Activated naive CD8-positive, alpha-beta T cell treated with anti-CD3 and anti-CD28 coated beads, Interleukin-2, amount 10 ng/mL, durations not matched to agents 7 days and 5 days (primary cell): ENCODE measurements around the gene ZNF346. TPM values are rescaled to one million over a fixed set of nuclear protein-coding genes. Genes with fewer than 3 reads are reported as not detected.
A peak's percentile ranks its signal among the peaks of the same experiment; 100 is the strongest.
"Not testable (repeated sequence)": the region's sequence is repeated elsewhere in the genome, so short reads cannot be mapped to it uniquely, and the experiment has no call there.

Experiments used
- ATAC-seq: fragments of 150-1000 bp; cut with Tn5 transposase; one replicate; pipeline ENCODE4 v1.10.0; 2021; ENCODE audit warnings: low read depth, moderate library complexity
- POLR2A ChIA-PET: fragments of 350-600 bp; sonication (Branson Sonifier 250); formaldehyde crosslinking; loops from one replicate; lab custom pipeline; 2021; ENCODE audit warnings: antibody characterized with exemption; lab: Charles Lee
- DNase-seq: peaks from one replicate; pipeline ENCODE4 v3.0.0; 2021
- H3K27ac Mint-ChIP-seq: one replicate; pipeline ENCODE4 v1.8.0; 2022; ENCODE audit warnings: mild to moderate bottlenecking, mixed read lengths
- H3K27me3 Mint-ChIP-seq: one replicate; pipeline ENCODE4 v1.8.0; 2022; ENCODE audit warnings: mild to moderate bottlenecking, moderate library complexity, mixed read lengths
- H3K36me3 Mint-ChIP-seq: one replicate; pipeline ENCODE4 v1.8.0; 2021; ENCODE audit warnings: mild to moderate bottlenecking, mixed read lengths
- H3K4me1 Mint-ChIP-seq: one replicate; pipeline ENCODE4 v1.8.0; 2021; ENCODE audit warnings: mixed read lengths
- H3K4me3 Mint-ChIP-seq: one replicate; pipeline ENCODE4 v1.8.0; 2022; ENCODE audit warnings: mild to moderate bottlenecking, moderate library complexity, mixed read lengths
- H3K9me3 Mint-ChIP-seq: one replicate; pipeline ENCODE4 v1.8.0; 2021; ENCODE audit warnings: mixed read lengths
- total RNA-seq, 2 experiments: library from RNA; stranded (reverse); gene quantifications; one replicate each; pipeline ENCODE4 v1.2.3, GENCODE V29; 2021

ZNF346 gene
- total RNA-seq, 2 experiments from 2014 or later, result 21.7 to 30.7 TPM

DNA sequence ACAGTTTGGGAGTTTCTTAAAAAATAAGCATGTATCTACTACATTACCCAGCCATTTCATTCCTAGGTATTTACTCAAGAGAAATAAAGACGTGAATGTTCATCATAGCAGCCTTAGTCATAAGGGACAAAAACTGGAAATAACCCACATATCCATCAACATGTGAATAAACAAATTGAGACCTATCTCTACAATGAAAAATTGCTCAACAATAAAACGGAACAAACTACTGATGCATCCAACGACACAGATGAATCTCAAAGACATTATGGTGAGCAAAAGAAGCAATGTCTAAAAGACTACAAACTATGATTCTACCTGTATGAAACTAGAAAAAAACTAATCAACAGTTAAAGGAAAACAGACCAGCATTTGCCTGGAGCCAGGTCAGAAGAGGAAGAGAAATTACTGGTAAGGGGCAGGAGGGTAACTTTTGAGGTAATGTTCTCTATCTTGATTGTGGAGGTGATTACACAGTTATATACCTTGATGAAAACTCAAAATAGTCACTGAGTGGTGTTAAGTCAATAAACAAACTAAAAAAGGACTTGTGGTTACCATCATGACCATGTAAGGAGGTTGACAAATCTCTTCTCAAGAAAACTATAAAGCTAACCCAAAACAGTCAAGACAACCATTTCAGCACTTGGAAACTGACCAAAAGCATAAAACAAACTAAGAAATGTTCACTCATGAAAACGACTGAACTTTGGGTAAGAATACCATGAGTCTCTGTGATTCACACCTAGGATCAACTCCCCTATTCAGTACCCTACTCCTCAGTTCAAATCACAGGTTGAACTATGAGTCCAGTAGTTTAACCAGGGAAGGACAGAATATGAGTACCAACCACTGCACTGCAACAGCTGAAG lies 26.4 kb upstream of the ZNF346 start:
- Mint-ChIP-seq H3K27me3 (no peaks in the 10 kb centered on the region), H3K36me3 (peaks cover 40% of the 10 kb centered on the region), H3K4me1 (peaks cover 18% of the 10 kb centered on the region), H3K4me3 (no peak overlapping the region), H3K27ac (no peak overlapping the region), H3K9me3 (peaks cover 2% of the 10 kb centered on the region)
- no peak for DNase-seq
- POLR2A ChIA-PET, result interaction anchor here (0.6 kb wide), 1 partner anchor 311 kb away, joined by 4 read pairs; no protein-coding TSS in a partner anchor
- ATAC-seq, result no peak

DNA sequence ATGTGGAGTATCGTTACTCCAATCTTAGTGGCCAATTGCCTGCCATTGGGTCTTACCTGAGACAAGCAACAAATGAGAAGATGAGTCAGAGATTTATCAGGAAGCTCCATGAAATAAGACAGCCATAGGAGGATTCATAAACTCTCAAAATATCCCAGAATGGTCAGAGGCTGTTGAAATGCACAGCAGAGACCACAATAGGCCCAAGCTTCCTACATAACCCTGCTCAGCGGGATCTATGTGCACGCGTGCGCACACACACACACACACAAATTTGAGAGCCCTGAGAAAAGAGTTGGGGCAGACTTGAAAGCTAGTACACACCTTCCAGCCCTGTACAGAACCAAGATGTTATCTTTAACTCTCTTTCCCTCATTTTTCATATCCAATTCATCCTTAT lies 25.7 kb upstream of the ZNF346 start:
- peaks cover 2% of the 10 kb centered on the region for H3K9me3 Mint-ChIP-seq
- no peak overlapping the region for H3K4me3 Mint-ChIP-seq
- peaks cover 18% of the 10 kb centered on the region for H3K4me1 Mint-ChIP-seq
- H3K27ac Mint-ChIP-seq, result no peak overlapping the region
- ATAC-seq (no peak), DNase-seq (no peak)
- POLR2A ChIA-PET, result interaction anchor here (0.6 kb wide), 1 partner anchor 311 kb away, joined by 4 read pairs; no protein-coding TSS in a partner anchor
- H3K36me3 Mint-ChIP-seq, result peaks cover 39% of the 10 kb centered on the region
- no peaks in the 10 kb centered on the region for H3K27me3 Mint-ChIP-seq

DNA sequence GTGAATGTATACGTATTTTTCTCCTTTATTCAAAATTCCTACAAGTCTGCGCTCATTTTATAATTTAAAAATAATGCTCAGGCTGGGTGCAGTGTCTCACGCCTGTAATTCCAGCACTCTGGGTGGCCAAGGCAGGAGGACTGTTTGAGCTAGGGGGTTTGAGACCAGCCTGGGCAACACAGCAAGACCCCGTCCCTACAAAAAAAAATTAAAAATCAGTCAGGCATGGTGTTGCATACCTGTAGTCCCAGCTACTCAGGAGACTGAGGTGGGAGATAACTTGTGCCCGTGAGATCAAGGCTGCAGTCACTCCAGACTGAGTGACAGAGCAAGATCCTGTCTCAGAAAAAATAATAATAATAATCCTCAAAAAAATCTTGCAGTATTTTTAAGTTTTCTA lies 23.7 kb upstream of the ZNF346 start:
- H3K27ac Mint-ChIP-seq, result no peak overlapping the region
- no peak for DNase-seq
- H3K36me3 Mint-ChIP-seq, result peaks cover 31% of the 10 kb centered on the region
- no peak overlapping the region for H3K4me3 Mint-ChIP-seq
- POLR2A ChIA-PET, result no interaction called here
- no peaks in the 10 kb centered on the region for H3K27me3 Mint-ChIP-seq
- peaks cover 19% of the 10 kb centered on the region for H3K4me1 Mint-ChIP-seq
- peaks cover 2% of the 10 kb centered on the region for H3K9me3 Mint-ChIP-seq
- no peak for ATAC-seq

DNA sequence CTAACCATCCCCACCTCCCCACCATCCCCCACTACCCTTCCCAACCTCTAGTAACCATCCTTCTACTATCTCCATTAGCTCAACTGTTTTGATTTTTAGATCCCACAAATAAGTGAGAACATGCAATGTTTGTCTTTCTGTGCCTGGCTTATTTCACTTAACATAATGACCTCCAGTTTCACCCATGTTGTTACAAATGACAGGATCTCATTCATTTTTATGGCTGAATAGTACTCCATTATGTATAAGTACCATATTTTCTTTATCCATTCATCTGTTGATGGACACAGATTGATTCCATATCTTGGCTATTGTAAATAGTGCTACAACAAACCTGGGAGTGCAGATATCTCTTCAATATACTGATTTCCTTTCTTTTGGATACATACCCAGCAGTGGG lies 23.0 kb upstream of the ZNF346 start:
- H3K4me3 Mint-ChIP-seq, DNase-seq, H3K27ac Mint-ChIP-seq, H3K9me3 Mint-ChIP-seq, POLR2A ChIA-PET, H3K27me3 Mint-ChIP-seq, ATAC-seq: not testable (repeated sequence)
- peaks cover 21% of the 10 kb centered on the region for H3K4me1 Mint-ChIP-seq
- peaks cover 28% of the 10 kb centered on the region for H3K36me3 Mint-ChIP-seq

DNA sequence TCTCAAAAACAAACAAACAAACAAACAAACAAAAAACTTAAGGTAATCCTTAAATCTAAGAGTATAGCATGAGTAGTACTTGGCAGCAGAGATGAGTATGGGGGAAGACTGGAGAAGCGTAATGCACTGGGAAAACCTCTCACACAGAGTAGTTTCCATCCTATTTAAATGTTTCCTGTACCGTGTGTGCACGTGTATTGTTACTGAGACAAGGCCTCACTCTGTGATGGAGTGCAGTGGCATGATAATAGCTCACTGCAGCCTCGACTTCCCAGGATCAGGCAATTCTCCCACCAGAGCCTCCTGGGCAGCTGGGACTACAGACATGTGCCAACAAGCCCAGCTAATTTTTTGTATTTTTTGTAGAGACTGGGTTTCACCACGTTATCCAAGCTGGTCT lies 18.8 kb upstream of the ZNF346 start:
- no peaks in the 10 kb centered on the region for H3K27me3 Mint-ChIP-seq
- no peaks in the 10 kb centered on the region for H3K9me3 Mint-ChIP-seq
- POLR2A ChIA-PET, result interaction anchor here (0.6 kb wide), 1 partner anchor 24 kb away, joined by 3 read pairs; no protein-coding TSS in a partner anchor
- no peak overlapping the region for H3K4me3 Mint-ChIP-seq
- H3K27ac Mint-ChIP-seq, result peak overlapping the region; percentile 56
- ATAC-seq, result no peak
- peaks cover 23% of the 10 kb centered on the region for H3K4me1 Mint-ChIP-seq
- peaks cover 20% of the 10 kb centered on the region for H3K36me3 Mint-ChIP-seq
- DNase-seq, result no peak

DNA sequence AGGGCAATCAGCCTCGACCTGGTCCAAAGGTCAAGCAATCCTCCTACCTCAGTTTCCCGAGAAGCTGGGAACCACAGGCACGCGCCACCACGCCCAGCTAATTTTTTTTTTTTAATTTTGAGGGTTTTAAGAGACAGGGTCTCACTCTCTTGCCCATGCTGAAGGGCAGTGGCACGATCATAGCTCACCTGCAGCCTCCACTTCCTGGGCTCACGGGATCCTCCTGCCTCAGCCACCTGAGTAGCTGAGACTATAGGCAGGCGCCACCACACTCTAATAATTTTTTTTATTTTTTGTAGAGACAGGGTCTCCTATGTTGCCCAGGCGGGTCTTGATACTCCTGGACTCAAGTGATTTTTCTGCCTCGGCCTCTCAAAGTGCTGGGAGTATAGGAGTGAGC lies 17.5 kb upstream of the ZNF346 start:
- peak overlapping the region; percentile 87 for H3K4me3 Mint-ChIP-seq
- ATAC-seq, result no peak
- H3K9me3 Mint-ChIP-seq, result no peaks in the 10 kb centered on the region
- no peaks in the 10 kb centered on the region for H3K27me3 Mint-ChIP-seq
- POLR2A ChIA-PET, result interaction anchor here (0.7 to 1.5 kb wide), 6 partner anchors 17 to 108 kb away, joined by 3 to 4 read pairs (median 4); no protein-coding TSS in a partner anchor
- peaks cover 14% of the 10 kb centered on the region for H3K36me3 Mint-ChIP-seq
- DNase-seq, result no peak
- H3K4me1 Mint-ChIP-seq, result peaks cover 23% of the 10 kb centered on the region
- no peak overlapping the region for H3K27ac Mint-ChIP-seq

DNA sequence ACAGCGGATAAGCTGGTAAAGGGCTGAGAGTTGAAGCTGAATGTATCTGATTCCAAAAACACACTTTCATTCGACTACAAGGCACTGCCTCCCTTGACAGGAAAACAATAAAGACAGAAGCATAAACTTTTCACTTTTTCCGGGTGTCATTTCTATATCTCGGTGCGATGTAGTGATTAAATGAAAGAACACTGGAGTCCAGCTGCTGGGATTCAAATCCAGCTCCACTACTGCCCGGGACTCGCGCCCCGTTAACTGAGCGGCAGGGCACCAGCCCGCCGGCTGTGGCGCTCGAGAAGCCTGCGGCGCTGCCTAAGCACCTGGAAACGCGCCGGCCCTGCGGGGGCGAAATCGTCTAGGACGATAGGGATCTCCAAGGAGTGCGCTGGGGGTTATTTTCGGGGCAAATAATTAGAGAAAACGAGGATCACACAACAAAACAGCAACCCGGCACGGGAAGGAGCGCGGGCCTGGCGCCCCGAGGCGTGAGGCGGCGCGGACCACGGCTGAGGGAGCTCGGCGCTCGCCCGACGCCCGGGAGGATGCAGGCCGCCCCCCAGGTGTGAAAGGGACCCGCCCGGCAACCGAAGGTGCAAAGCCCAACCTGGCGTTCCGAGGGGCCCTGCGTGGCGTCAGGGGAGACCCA lies 16.8 kb upstream of the ZNF346 start:
- peak overlapping the region; percentile 87 for H3K4me3 Mint-ChIP-seq
- DNase-seq (peak; percentile 77), ATAC-seq (peak; percentile 61)
- H3K27ac Mint-ChIP-seq, result peak overlapping the region; percentile 78
- H3K36me3 Mint-ChIP-seq, result peaks cover 7% of the 10 kb centered on the region
- no peaks in the 10 kb centered on the region for H3K27me3 Mint-ChIP-seq
- H3K9me3 Mint-ChIP-seq, result no peaks in the 10 kb centered on the region
- peaks cover 23% of the 10 kb centered on the region for H3K4me1 Mint-ChIP-seq
- POLR2A ChIA-PET, result interaction anchor here (0.5 to 1.8 kb wide), 11 partner anchors 14 to 1349 kb away, joined by 3 to 8 read pairs (median 3); partner anchors contain the start of gene ZNF346

DNA sequence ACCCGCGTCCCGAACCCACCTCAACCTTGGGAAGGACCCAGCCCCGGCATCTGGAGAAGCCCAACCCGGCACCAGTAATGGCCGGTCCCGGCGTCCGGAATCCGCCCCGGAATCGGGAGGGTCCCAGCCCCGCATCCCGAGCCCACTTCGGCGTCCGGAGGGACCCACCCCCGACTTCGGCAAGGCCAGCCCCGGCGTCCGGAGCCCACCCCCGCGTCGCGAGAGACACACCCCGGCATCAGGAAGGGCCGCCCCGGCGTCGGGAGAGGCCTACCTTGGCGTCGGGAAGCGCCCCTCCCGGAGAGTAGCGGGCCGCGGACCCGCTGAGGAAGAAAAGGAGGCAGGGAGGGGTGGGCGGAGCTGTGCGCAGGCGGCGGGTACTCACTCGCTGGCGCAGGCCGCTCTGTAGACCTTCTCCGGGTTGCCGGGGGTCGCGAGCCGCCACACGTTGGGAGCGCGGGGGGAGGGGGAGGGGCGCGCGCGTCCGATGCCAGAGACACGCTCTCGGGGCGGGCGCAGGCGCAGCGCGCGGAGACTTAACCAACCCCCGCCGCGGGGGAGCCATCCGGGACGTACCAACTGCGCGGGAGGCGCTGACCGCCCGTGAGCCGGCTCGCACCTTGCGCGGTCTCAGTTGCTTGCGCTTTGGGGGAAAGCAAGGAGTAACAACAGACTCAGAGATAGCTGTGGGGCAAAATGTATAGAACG lies 16.1 kb upstream of the ZNF346 start, which contains the start of gene UIMC1:
Gene UIMC1 (minus strand): TSS at position 515 of the 708 bp plus-strand sequence. CDS start 24,164 bp downstream, outside the sequence.
- POLR2A ChIA-PET, result interaction anchor here (0.7 to 1.8 kb wide), 9 partner anchors 13 to 1350 kb away, joined by 3 to 8 read pairs (median 3); partner anchors contain the start of gene ZNF346
- ATAC-seq, result peak; percentile 90
- H3K27me3 Mint-ChIP-seq, result no peaks in the 10 kb centered on the region

DNA sequence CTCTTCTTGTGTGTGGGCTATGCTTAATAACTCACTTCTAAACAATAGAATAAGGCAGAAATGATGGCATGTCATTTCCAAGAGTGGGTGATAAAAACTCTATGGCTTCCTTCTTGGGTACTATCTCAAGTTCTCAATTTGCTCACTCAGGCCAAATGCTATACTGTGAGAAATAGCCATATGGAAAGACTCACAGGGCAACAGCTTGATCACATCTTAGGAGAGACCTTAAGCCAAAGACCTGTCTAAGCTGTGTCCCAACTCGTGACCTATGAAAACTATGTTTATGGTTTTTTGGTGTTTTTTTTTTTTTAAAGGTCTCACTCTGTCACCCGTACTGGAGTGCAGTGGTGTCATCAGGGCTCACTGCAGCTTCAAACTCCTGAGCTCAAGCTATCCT lies 13.8 kb upstream of the ZNF346 start:
- Mint-ChIP-seq H3K36me3 (peaks cover 3% of the 10 kb centered on the region), H3K27ac (no peak overlapping the region), H3K9me3 (no peaks in the 10 kb centered on the region), H3K27me3 (no peaks in the 10 kb centered on the region), H3K4me3 (no peak overlapping the region), H3K4me1 (peaks cover 19% of the 10 kb centered on the region)
- DNase-seq (no peak), ATAC-seq (no peak)
- POLR2A ChIA-PET, result no interaction called here

More for the DNA sequence above, 16.1 kb upstream of the ZNF346 start, which contains the start of gene UIMC1:
- H3K4me1 Mint-ChIP-seq, result peaks cover 21% of the 10 kb centered on the region
- peak; percentile 97 for DNase-seq
- H3K4me3 Mint-ChIP-seq, result peak within 1 kb of the TSS; percentile 87
- no peaks in the 10 kb centered on the region for H3K9me3 Mint-ChIP-seq
- H3K27ac Mint-ChIP-seq, result peak within 1 kb of the TSS; percentile 94
- H3K36me3 Mint-ChIP-seq, result peaks cover 3% of the 10 kb centered on the region

DNA sequence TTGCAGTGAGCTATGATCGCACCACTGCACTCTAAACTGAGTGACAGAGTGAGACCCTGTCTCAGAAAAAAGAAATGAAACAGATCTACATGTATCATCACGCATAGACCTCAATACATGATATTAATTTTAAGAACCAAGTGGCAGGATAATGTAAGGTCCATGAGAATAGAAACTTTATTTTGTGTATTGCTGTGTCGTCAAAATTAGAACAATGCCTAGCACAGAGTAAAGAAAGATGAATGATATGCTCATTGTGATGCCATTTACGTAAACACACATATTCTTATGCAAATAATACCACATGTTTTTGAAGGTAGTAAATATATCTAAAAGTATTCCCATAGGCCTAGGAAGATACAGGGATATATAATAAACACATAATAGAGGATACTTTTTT lies 12.3 kb upstream of the ZNF346 start:
- ATAC-seq, result no peak
- Mint-ChIP-seq H3K4me3 (no peak overlapping the region), H3K27me3 (no peaks in the 10 kb centered on the region), H3K27ac (no peak overlapping the region), H3K9me3 (no peaks in the 10 kb centered on the region), H3K4me1 (peaks cover 14% of the 10 kb centered on the region), H3K36me3 (peaks cover 3% of the 10 kb centered on the region)
- POLR2A ChIA-PET, result no interaction called here
- DNase-seq, result no peak

DNA sequence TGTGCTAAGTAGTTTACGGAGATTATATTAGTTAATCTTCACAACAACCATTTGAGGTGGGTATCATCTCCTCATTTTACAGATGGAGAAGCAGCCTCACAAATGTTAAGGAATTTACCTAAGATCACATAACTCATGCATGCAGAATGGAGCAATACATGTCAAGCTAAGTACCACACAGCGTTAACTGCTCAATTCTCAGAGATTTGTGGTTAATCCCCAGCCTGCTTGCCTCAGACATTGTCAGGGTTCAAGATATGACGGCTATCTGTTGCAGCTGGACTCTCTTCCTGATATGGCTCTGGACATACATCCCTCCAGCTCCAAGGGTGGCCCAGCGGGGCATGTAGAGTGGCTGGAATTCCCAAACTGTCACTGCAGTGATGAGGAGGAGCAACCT lies 7.3 kb upstream of the ZNF346 start:
- Mint-ChIP-seq H3K9me3 (no peaks in the 10 kb centered on the region), H3K4me1 (no peaks in the 10 kb centered on the region), H3K27me3 (no peaks in the 10 kb centered on the region), H3K36me3 (no peaks in the 10 kb centered on the region), H3K27ac (no peak overlapping the region), H3K4me3 (no peak overlapping the region)
- DNase-seq, result no peak
- ATAC-seq, result no peak
- POLR2A ChIA-PET, result no interaction called here

DNA sequence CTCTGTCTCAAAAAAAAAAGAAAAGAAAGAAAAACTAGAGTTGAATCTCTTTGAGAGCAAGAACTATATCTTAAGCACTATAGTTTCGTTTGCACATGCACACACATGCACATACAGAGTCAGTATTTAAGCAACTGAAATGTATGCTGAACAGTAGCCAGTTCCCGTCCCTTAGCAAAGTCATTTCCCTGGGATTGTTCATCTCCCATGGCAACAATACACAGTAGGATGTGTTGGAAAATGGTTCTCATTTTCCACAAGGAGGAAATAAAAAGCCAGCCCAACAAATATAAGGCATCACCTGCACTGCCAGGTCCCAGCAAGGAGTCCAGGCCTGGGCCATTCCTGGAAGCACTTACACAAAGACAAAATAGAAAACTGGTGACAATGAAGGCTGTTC lies 4.2 kb upstream of the ZNF346 start:
- H3K36me3 Mint-ChIP-seq, result no peaks in the 10 kb centered on the region
- H3K27me3 Mint-ChIP-seq, result no peaks in the 10 kb centered on the region
- POLR2A ChIA-PET, result no interaction called here

DNA sequence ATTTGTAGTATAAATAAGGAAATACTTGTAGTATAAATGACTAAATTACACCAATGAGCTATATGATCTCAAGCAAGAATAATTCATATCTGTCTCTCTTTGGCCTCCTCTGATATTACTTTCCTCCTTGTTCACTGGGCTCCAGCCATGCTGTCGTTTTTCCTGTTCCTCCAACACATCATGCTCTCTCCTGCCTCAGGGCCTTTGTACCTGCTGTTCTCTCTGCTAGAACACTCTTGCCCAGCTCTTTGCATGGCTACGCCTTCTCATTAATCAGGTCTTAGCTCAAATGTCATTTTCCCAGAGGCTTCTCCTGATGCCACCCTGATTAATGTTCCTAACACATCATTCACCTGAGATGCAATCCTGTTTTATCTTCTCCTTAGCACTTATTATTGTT lies 2.5 kb upstream of the ZNF346 start:
- DNase-seq (no peak), ATAC-seq (no peak)
- POLR2A ChIA-PET, result interaction anchor here (1.5 kb wide), 1 partner anchor 14 kb away, joined by 3 read pairs; the partner anchor contains the start of gene UIMC1
- no peaks in the 10 kb centered on the region for H3K27me3 Mint-ChIP-seq
- H3K36me3 Mint-ChIP-seq, result peaks cover 8% of the 10 kb centered on the region
- no peak overlapping the region for H3K27ac Mint-ChIP-seq
- H3K9me3 Mint-ChIP-seq, result no peaks in the 10 kb centered on the region
- H3K4me3 Mint-ChIP-seq, result no peak overlapping the region
- peaks cover 17% of the 10 kb centered on the region for H3K4me1 Mint-ChIP-seq

More for the DNA sequence above, 4.2 kb upstream of the ZNF346 start:
- DNase-seq (no peak), ATAC-seq (no peak)
- Mint-ChIP-seq H3K9me3 (no peaks in the 10 kb centered on the region), H3K27ac (no peak overlapping the region), H3K4me1 (peaks cover 4% of the 10 kb centered on the region), H3K4me3 (no peak overlapping the region)
